ENCODE results near the gene FFAR2. TPM values are rescaled to one million over a fixed set of nuclear protein-coding genes. Genes with fewer than 3 reads are reported as not detected.

Gene FFAR2
- total RNA-seq, 3 donors from 2014 or later (not counting 1 experiment from before 2014, with no cell fraction given), result 0.70 to 8.6 (median 1.6) TPM

DNA sequence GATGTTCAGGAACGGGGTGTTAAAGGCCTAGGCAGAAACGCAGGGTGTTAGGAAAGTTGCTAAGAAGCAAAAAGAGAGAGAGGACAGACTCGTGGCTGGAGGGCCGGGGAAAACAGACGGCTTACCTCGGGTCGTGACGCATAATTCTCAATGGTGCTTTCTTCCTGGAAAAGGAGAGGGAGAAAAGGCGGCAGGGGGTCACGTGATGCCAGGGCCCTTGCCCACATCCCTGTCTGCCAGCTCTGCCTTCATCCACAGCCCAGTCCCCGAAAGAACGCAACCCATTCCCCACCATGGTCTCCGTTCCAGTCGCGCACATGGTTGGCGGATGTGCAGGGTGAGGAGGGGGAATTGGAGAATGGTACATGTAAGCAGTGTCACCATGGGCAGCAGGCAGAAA is 40.6 kb downstream of the FFAR2 start:
- no peaks in the 10 kb centered on the region for H3K9me3 Mint-ChIP-seq
- TF ChIP-seq, protein P1, sequence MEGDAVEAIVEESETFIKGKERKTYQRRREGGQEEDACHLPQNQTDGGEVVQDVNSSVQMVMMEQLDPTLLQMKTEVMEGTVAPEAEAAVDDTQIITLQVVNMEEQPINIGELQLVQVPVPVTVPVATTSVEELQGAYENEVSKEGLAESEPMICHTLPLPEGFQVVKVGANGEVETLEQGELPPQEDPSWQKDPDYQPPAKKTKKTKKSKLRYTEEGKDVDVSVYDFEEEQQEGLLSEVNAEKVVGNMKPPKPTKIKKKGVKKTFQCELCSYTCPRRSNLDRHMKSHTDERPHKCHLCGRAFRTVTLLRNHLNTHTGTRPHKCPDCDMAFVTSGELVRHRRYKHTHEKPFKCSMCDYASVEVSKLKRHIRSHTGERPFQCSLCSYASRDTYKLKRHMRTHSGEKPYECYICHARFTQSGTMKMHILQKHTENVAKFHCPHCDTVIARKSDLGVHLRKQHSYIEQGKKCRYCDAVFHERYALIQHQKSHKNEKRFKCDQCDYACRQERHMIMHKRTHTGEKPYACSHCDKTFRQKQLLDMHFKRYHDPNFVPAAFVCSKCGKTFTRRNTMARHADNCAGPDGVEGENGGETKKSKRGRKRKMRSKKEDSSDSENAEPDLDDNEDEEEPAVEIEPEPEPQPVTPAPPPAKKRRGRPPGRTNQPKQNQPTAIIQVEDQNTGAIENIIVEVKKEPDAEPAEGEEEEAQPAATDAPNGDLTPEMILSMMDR (IDR thresholded peaks at IDR 0.05), result no peak
- 93% methylated on average over 15 of the region's 16 CpGs for WGBS (ENCODE audit: insufficient coverage)
- H3K27me3 Mint-ChIP-seq (ENCODE audit: low read depth in 2 of 2), result peaks cover 15 to 21% of the 10 kb centered on the region in 2 donors
- ATAC-seq (no peak), DNase-seq (no peak)
- H3K27ac Mint-ChIP-seq, result no peak overlapping the region
- Histone ChIP-seq H3K4me3 (ENCODE audit: low read length) (no peak overlapping the region), H3K4me1 (ENCODE audit: control insufficient read depth, insufficient read depth, low read length) (no peaks in the 10 kb centered on the region), H3K36me3 (ENCODE audit: control insufficient read depth, insufficient read depth, low read length) (no peaks in the 10 kb centered on the region), H3K9me3 (ENCODE audit: control insufficient read depth, insufficient read depth, low read length) (no peaks in the 10 kb centered on the region), H3K27ac (ENCODE audit: low read length) (no peak overlapping the region), H3K27me3 (ENCODE audit: control insufficient read depth, insufficient read depth, low read length) (no peaks in the 10 kb centered on the region)
- intact Hi-C loops (cut with micrococcal nuclease), result no loop called here
- H3K4me1 Mint-ChIP-seq, result no peaks in the 10 kb centered on the region
- no peaks in the 10 kb centered on the region for H3K36me3 Mint-ChIP-seq
- no peak overlapping the region for H3K4me3 Mint-ChIP-seq

DNA sequence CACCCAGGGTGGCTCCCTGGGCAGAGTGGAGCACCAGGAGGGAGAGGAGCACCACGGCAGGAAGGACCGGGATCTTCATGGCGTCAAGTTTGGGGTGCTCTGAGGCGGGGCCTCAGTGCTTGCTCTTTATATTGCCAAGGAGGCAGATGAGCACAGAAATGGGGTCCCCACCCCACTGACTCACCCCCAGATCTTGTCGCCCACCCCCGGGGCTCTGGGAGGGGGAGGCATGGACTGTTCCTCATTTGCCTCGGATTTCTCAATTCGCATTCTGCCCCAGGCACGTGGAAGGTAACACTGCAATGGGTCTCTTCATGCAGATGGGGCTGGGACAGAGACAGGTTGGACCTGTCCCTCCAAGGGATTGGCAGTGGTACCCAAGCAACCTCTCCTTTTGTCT is 42.3 kb downstream of the FFAR2 start, which contains the start of gene KRTDAP:
KRTDAP (minus strand) TSS at position 101 of the 400 bp plus-strand sequence; CDS start at position 79, 22 bp downstream.
- H3K4me1 Mint-ChIP-seq, result peaks cover 0 to 7% of the 10 kb centered on the region in 2 donors
- TF ChIP-seq, protein P1 (IDR thresholded peaks at IDR 0.05), result no peak
- no peaks in the 10 kb centered on the region for H3K9me3 Mint-ChIP-seq
- no peaks in the 10 kb centered on the region for H3K27me3 ChIP-seq (ENCODE audit: control insufficient read depth, insufficient read depth, low read length)
- H3K27ac Mint-ChIP-seq, result no peak within 1 kb of the TSS
- no peaks in the 10 kb centered on the region for H3K9me3 ChIP-seq (ENCODE audit: control insufficient read depth, insufficient read depth, low read length)
- peaks cover 15 to 22% of the 10 kb centered on the region in 2 donors for H3K27me3 Mint-ChIP-seq (ENCODE audit: low read depth in 2 of 2)
- peaks cover 6% of the 10 kb centered on the region for H3K4me1 ChIP-seq (ENCODE audit: control insufficient read depth, insufficient read depth, low read length)
- no peak for DNase-seq
- no peak within 1 kb of the TSS for H3K4me3 ChIP-seq (ENCODE audit: low read length)
- WGBS (ENCODE audit: insufficient coverage), result 74% methylated on average over 9 of the region's 9 CpGs
- no peaks in the 10 kb centered on the region for H3K36me3 Mint-ChIP-seq
- no peaks in the 10 kb centered on the region for H3K36me3 ChIP-seq (ENCODE audit: control insufficient read depth, insufficient read depth, low read length)
- no peak within 1 kb of the TSS for H3K4me3 Mint-ChIP-seq
- intact Hi-C loops (cut with micrococcal nuclease), result no loop called here
- no peak for ATAC-seq
- no peak within 1 kb of the TSS for H3K27ac ChIP-seq (ENCODE audit: low read length)

DNA sequence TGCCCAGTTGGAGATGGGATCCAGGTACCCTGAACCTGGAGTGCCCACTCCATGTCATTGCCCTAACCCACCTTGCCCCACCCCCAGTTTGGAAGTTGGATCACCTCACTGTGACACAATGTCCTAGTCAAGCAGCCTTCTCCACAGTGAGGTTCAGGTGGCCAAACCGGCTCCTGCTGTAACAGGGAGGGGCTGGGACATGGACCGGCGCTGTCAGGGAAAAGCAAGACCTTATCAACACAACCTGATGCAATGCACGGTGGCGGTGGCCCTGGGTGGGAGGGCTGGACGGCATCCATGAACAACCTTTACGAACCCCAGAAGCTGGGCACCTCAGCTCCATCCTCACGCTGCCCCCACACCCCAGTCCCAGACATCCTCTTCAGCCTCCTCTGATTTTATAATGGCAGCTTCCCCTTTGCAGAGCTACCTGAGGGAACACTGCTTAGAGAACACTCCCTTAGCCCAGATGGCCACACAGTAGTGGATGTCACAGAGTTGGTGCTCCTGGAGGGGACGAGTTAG is 43.8 kb downstream of the FFAR2 start:
- Histone ChIP-seq H3K36me3 (ENCODE audit: control insufficient read depth, insufficient read depth, low read length) (no peaks in the 10 kb centered on the region), H3K27ac (ENCODE audit: low read length) (no peak overlapping the region), H3K27me3 (ENCODE audit: control insufficient read depth, insufficient read depth, low read length) (no peaks in the 10 kb centered on the region), H3K4me1 (ENCODE audit: control insufficient read depth, insufficient read depth, low read length) (peaks cover 8% of the 10 kb centered on the region), H3K9me3 (ENCODE audit: control insufficient read depth, insufficient read depth, low read length) (no peaks in the 10 kb centered on the region), H3K4me3 (ENCODE audit: low read length) (no peak overlapping the region)
- Mint-ChIP-seq H3K4me1 (peaks cover 0 to 10% of the 10 kb centered on the region in 2 donors), H3K27me3 (ENCODE audit: low read depth in 2 of 2) (peaks cover 1 to 19% of the 10 kb centered on the region in 2 donors), H3K4me3 (no peak overlapping the region), H3K27ac (no peak overlapping the region), H3K9me3 (no peaks in the 10 kb centered on the region), H3K36me3 (no peaks in the 10 kb centered on the region)
- ATAC-seq (no peak), DNase-seq (no peak)
- intact Hi-C loops (cut with micrococcal nuclease), result no loop called here
- 84% methylated on average over 9 of the region's 9 CpGs for WGBS (ENCODE audit: insufficient coverage)
- TF ChIP-seq, protein P1 (IDR thresholded peaks at IDR 0.05), result no peak

DNA sequence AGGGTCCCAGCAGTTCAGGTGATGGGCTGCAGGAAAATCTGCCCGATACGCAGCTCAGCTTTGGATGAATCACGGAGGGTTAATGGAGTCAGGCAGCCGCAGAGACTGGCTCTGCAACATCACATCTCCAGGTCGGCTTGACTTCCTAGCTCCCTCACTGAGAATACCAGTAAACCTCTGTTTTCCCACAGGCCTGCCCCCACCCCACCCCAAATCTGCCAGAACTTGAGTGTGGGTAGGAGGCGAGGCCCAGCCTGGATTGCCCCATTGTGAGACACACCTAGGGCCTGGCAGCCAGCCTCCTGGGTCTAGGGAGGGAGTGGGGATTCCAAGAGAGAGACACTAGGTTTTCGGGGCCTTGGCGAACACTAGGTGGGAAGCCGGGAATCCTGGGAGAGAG is 45.9 kb downstream of the FFAR2 start:
- H3K4me3 Mint-ChIP-seq, result no peak overlapping the region
- H3K9me3 ChIP-seq (ENCODE audit: control insufficient read depth, insufficient read depth, low read length), result no peaks in the 10 kb centered on the region
- H3K27me3 Mint-ChIP-seq (ENCODE audit: low read depth in 2 of 2), result peaks cover 0 to 17% of the 10 kb centered on the region in 2 donors
- H3K4me1 ChIP-seq (ENCODE audit: control insufficient read depth, insufficient read depth, low read length), result peaks cover 8% of the 10 kb centered on the region
- H3K4me3 ChIP-seq (ENCODE audit: low read length), result no peak overlapping the region
- no peak overlapping the region for H3K27ac Mint-ChIP-seq
- WGBS (ENCODE audit: insufficient coverage), result 92% methylated on average over 9 of the region's 9 CpGs
- H3K36me3 Mint-ChIP-seq, result no peaks in the 10 kb centered on the region
- intact Hi-C loops (cut with micrococcal nuclease), result no loop called here
- DNase-seq, result no peak
- peaks cover 0 to 10% of the 10 kb centered on the region in 2 donors for H3K4me1 Mint-ChIP-seq
- no peak overlapping the region for H3K27ac ChIP-seq (ENCODE audit: low read length)
- TF ChIP-seq, protein P1 (IDR thresholded peaks at IDR 0.05), result no peak
- no peaks in the 10 kb centered on the region for H3K36me3 ChIP-seq (ENCODE audit: control insufficient read depth, insufficient read depth, low read length)
- ATAC-seq, result no peak
- no peaks in the 10 kb centered on the region for H3K9me3 Mint-ChIP-seq
- no peaks in the 10 kb centered on the region for H3K27me3 ChIP-seq (ENCODE audit: control insufficient read depth, insufficient read depth, low read length)
